HCT116 (cell line): ENCODE measurements around the gene NLRP10.
"Not testable (repeated sequence)": the region's sequence is repeated elsewhere in the genome, so short reads cannot be mapped to it uniquely, and the experiment has no call there.

Source experiments
- CBX3 ChIP-seq: IDR thresholded peaks from 2 replicates; pipeline ENCODE4 v1.6.1; 2012; ENCODE audit warnings: low read depth
- CEBPB ChIP-seq: IDR thresholded peaks from 2 replicates; pipeline ENCODE4 v1.6.1; 2012; ENCODE audit warnings: low read depth
- CTCF ChIP-seq, 3 experiments: fragments of 200-600 bp in 1 of 3; sonication (generic) in 1 of 3; IDR thresholded peaks in 2 of 3; conservative IDR thresholded peaks in 1 of 3; 2 replicates each; pipeline ENCODE4 v1.5.1; 2012 to 2017; ENCODE audit warnings: low read depth in 2 of 3, low read length in 2 of 3, antibody characterized with exemption in 1 of 3, borderline replicate concordance in 1 of 3, control low read depth in 1 of 3, mild to moderate bottlenecking in 1 of 3, mixed read lengths in 1 of 3, mixed run types in 1 of 3, moderate library complexity in 1 of 3; ENCODE audit not compliant: insufficient read depth in 1 of 3
- EGR1 ChIP-seq: IDR thresholded peaks from 2 replicates; pipeline ENCODE4 v1.6.1; 2012; ENCODE audit warnings: low read depth
- EZH2 ChIP-seq: fragments of 200-600 bp; sonication (generic); IDR thresholded peaks from 2 replicates; pipeline ENCODE4 v1.6.1; 2017; ENCODE audit warnings: antibody characterized with exemption, mixed run types
- EZH2phosphoT487 ChIP-seq: fragments of 200-600 bp; IDR thresholded peaks from 2 replicates; pipeline ENCODE4 v1.6.1; 2018; ENCODE audit warnings: antibody characterized with exemption, borderline replicate concordance
- POLR2A ChIP-seq: IDR thresholded peaks from 2 replicates; pipeline ENCODE4 v1.7.0; 2011; ENCODE audit warnings: borderline replicate concordance; ENCODE audit not compliant: insufficient read depth, insufficient read length; ENCODE audit errors: extremely low read depth
- REST ChIP-seq: IDR thresholded peaks from 2 replicates; pipeline ENCODE4 v1.6.1; 2012; ENCODE audit warnings: low read depth
- SRF ChIP-seq: IDR thresholded peaks from 2 replicates; pipeline ENCODE4 v1.6.1; 2012; ENCODE audit warnings: low read depth
- TCF7L2 ChIP-seq: IDR thresholded peaks from 2 replicates; pipeline ENCODE4 v1.7.0; 2011; ENCODE audit warnings: borderline replicate concordance, inconsistent platforms; ENCODE audit not compliant: insufficient read depth, insufficient read length; ENCODE audit errors: extremely low read depth
- YY1 ChIP-seq: IDR thresholded peaks from 2 replicates; pipeline ENCODE4 v1.6.1; 2011; ENCODE audit warnings: low read length, low read depth, moderate library complexity, mild to moderate bottlenecking; ENCODE audit not compliant: insufficient replicate concordance; ENCODE audit errors: extremely low read depth

DNA sequence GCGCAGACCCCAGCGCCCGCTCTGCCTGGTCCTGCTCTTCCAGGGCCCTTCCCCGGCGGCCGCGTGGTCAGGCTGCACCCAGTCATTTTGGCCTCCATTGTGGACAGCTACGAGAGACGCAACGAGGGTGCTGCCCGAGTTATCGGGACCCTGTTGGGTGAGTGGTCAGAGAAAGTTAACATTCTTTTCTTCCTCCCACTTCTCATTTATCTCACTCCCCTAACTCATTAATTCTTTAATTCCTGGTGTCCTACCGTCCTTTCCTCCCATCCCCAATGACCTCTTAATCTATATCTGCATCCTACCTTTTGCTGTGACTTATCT is 22.3 kb upstream of the NLRP10 start:
- TF ChIP-seq YY1; REST; CTCF (IDR thresholded peaks at IDR 0.05 in 2 of 3, conservative IDR thresholded peaks at IDR 0.05 in 1 of 3; ENCODE audit: borderline replicate concordance in 1 of 3, insufficient read depth in 1 of 3, low read depth in 2 of 3, low read length in 2 of 3); EGR1; SRF; CBX3; EZH2phosphoT487; POLR2A; TCF7L2; EZH2; CEBPB: not testable (repeated sequence)
